ENCODE results near the gene SELPLG. TPM values are rescaled to one million over a fixed set of nuclear protein-coding genes. Genes with fewer than 3 reads are reported as not detected.
A peak's percentile ranks its signal among the peaks of the same experiment; 100 is the strongest.

The SELPLG gene
- total RNA-seq, 3 donors from 2014 or later (not counting 1 experiment from before 2014, with no cell fraction given): 179 to 201 (median 201) TPM

DNA sequence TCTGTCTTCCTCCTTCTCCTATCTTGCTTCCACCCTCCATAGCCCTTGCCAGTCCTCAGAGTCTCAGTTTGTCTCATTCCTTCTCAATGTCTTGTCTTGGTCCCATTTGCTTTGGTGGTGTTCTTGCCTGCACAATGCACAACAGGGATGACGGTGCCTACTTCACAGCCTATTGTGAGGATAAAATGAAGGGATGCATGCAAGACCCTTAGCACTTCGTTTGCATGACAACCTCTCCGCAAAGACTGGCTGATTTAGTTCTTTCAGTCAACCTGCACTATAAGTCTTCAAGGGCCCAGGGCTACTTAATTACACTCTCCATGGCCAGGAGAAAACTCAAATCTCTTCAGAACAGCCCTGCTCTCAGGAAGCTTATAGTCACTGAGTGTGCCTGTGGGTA is 8.5 kb downstream of the SELPLG start:
- Histone ChIP-seq H3K27me3 (ENCODE audit: control insufficient read depth, insufficient read depth, low read length) (no peaks in the 10 kb centered on the region), H3K36me3 (ENCODE audit: control insufficient read depth, insufficient read depth, low read length) (peaks cover 60% of the 10 kb centered on the region), H3K9me3 (ENCODE audit: control insufficient read depth, insufficient read depth, low read length) (no peaks in the 10 kb centered on the region), H3K4me1 (ENCODE audit: control insufficient read depth, insufficient read depth, low read length) (peaks cover 85% of the 10 kb centered on the region), H3K27ac (ENCODE audit: low read length) (peak overlapping the region; percentile 3), H3K4me3 (ENCODE audit: low read length) (no peak overlapping the region)
- peaks cover 61 to 72% of the 10 kb centered on the region in 2 donors for H3K4me1 Mint-ChIP-seq
- intact Hi-C loops (cut with micrococcal nuclease): no loop called here
- H3K4me3 Mint-ChIP-seq: peak overlapping the region; percentile 17
- TF ChIP-seq, protein P1, sequence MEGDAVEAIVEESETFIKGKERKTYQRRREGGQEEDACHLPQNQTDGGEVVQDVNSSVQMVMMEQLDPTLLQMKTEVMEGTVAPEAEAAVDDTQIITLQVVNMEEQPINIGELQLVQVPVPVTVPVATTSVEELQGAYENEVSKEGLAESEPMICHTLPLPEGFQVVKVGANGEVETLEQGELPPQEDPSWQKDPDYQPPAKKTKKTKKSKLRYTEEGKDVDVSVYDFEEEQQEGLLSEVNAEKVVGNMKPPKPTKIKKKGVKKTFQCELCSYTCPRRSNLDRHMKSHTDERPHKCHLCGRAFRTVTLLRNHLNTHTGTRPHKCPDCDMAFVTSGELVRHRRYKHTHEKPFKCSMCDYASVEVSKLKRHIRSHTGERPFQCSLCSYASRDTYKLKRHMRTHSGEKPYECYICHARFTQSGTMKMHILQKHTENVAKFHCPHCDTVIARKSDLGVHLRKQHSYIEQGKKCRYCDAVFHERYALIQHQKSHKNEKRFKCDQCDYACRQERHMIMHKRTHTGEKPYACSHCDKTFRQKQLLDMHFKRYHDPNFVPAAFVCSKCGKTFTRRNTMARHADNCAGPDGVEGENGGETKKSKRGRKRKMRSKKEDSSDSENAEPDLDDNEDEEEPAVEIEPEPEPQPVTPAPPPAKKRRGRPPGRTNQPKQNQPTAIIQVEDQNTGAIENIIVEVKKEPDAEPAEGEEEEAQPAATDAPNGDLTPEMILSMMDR (IDR thresholded peaks at IDR 0.05): no peak
- no peak for DNase-seq
- H3K27me3 Mint-ChIP-seq (ENCODE audit: low read depth in 2 of 2): no peaks in the 10 kb centered on the region
- peaks cover 11% of the 10 kb centered on the region for H3K36me3 Mint-ChIP-seq
- WGBS (ENCODE audit: insufficient coverage): 95% methylated on average over 3 of the region's 3 CpGs
- peak overlapping the region; percentile 92 to 100 for H3K27ac Mint-ChIP-seq
- ATAC-seq: no peak
- H3K9me3 Mint-ChIP-seq: no peaks in the 10 kb centered on the region

DNA sequence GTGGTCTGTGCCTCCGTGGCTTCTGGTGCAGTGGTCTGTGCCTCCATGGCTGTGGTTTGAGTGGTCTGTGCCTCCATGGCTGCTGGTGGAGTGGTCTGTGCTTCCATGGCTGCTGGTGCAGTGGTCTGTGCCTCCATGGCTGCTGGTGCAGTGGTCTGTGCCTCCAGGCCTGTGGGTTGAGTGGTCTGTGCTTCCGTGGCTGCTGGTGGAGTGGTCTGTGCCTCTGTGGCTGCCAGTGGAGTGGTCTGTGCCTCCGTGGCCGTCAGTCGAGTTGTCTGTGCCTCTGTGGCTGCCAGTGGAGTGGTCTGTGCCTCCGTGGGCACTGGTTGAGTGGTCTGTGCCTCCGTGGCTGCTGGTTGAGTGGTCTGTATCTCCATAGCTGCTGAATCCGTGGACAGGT is 10.1 kb downstream of the SELPLG start:
- Mint-ChIP-seq H3K27me3 (ENCODE audit: low read depth in 2 of 2) (no peaks in the 10 kb centered on the region), H3K4me1 (peaks cover 65 to 74% of the 10 kb centered on the region in 2 donors), H3K9me3 (no peaks in the 10 kb centered on the region), H3K4me3 (no peak overlapping the region), H3K27ac (peak overlapping the region; percentile 92 to 100), H3K36me3 (peaks cover 11% of the 10 kb centered on the region)
- Histone ChIP-seq H3K4me3 (ENCODE audit: low read length) (no peak overlapping the region), H3K4me1 (ENCODE audit: control insufficient read depth, insufficient read depth, low read length) (peaks cover 77% of the 10 kb centered on the region), H3K36me3 (ENCODE audit: control insufficient read depth, insufficient read depth, low read length) (peaks cover 64% of the 10 kb centered on the region), H3K27me3 (ENCODE audit: control insufficient read depth, insufficient read depth, low read length) (no peaks in the 10 kb centered on the region), H3K27ac (ENCODE audit: low read length) (peak overlapping the region; percentile 75), H3K9me3 (ENCODE audit: control insufficient read depth, insufficient read depth, low read length) (no peaks in the 10 kb centered on the region)
- DNase-seq (no peak), ATAC-seq (no peak)
- 88% methylated on average over 8 of the region's 8 CpGs for WGBS (ENCODE audit: insufficient coverage)
- intact Hi-C loops (cut with micrococcal nuclease): no loop called here
- TF ChIP-seq, protein P1 (IDR thresholded peaks at IDR 0.05): no peak

DNA sequence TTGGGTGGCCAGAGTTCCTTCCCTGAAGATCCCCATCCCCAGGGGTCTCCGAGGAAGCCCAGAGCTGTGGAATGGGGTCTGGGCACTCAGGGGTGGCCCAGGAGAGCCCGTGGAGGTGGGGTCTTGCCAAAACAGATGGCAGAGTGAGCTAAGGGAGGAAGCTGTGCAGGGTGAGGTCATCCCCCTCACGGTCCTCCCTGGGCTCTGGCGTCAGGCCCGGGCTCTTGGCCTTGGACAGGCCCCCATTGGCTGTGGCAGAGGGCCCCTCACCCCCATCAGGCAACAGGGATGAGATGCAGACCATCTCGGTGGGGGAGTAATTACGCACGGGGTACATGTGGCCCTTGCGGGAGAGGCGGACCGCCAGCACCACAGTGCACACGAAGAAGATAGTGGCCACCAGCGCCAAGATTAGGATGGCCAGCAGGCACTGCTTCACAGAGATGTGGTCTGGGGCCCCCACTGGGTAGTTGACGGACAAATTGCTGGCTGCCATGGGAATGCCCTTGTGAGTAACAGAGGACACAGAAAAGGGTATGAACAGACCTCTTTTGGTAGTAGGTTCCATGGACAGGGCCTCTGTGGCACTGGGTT is 10.7 kb downstream of the SELPLG start:
- H3K27me3 Mint-ChIP-seq (ENCODE audit: low read depth in 2 of 2): no peaks in the 10 kb centered on the region
- ATAC-seq: no peak
- H3K27ac ChIP-seq (ENCODE audit: low read length): peak overlapping the region; percentile 75
- H3K27ac Mint-ChIP-seq: peak overlapping the region; percentile 92 to 100
- H3K4me3 ChIP-seq (ENCODE audit: low read length): no peak overlapping the region
- H3K36me3 ChIP-seq (ENCODE audit: control insufficient read depth, insufficient read depth, low read length): peaks cover 64% of the 10 kb centered on the region
- 96% methylated on average over 14 of the region's 14 CpGs for WGBS (ENCODE audit: insufficient coverage)
- H3K9me3 Mint-ChIP-seq: no peaks in the 10 kb centered on the region
- H3K27me3 ChIP-seq (ENCODE audit: control insufficient read depth, insufficient read depth, low read length): no peaks in the 10 kb centered on the region
- peaks cover 65 to 74% of the 10 kb centered on the region in 2 donors for H3K4me1 Mint-ChIP-seq
- H3K4me3 Mint-ChIP-seq: no peak overlapping the region
- TF ChIP-seq, protein P1 (IDR thresholded peaks at IDR 0.05): no peak
- no peak for DNase-seq
- H3K9me3 ChIP-seq (ENCODE audit: control insufficient read depth, insufficient read depth, low read length): no peaks in the 10 kb centered on the region
- intact Hi-C loops (cut with micrococcal nuclease): no loop called here
- peaks cover 11% of the 10 kb centered on the region for H3K36me3 Mint-ChIP-seq
- peaks cover 77% of the 10 kb centered on the region for H3K4me1 ChIP-seq (ENCODE audit: control insufficient read depth, insufficient read depth, low read length)

DNA sequence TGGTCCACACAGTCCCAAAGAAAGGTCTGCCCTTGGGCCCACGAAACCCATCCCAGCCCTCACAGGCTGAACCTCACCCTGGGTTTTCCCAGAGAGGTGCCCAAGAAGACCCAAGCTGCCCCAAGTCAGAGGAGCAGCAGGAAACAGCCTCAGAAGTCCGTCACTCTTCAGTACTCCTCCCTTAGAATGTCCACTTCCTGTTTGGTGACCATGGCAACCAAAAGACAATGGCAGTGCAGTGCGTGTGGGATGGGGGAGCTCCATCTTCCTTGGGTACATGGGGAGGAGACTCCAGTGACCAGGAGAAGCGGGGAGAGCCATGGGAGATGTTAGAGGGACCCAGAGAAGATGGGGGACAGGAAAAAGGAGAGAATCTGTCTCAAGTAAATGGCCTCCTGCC is 11.3 kb downstream of the SELPLG start:
- peak overlapping the region; percentile 35 for H3K4me3 Mint-ChIP-seq
- TF ChIP-seq, protein P1 (IDR thresholded peaks at IDR 0.05): no peak
- peaks cover 76% of the 10 kb centered on the region for H3K4me1 ChIP-seq (ENCODE audit: control insufficient read depth, insufficient read depth, low read length)
- peak in 1 of 2 donors; percentile 59 for DNase-seq
- no peaks in the 10 kb centered on the region for H3K9me3 ChIP-seq (ENCODE audit: control insufficient read depth, insufficient read depth, low read length)
- peak overlapping the region; percentile 92 to 100 for H3K27ac Mint-ChIP-seq
- H3K27me3 ChIP-seq (ENCODE audit: control insufficient read depth, insufficient read depth, low read length): no peaks in the 10 kb centered on the region
- no peaks in the 10 kb centered on the region for H3K27me3 Mint-ChIP-seq (ENCODE audit: low read depth in 2 of 2)
- 52% methylated on average over 4 of the region's 4 CpGs for WGBS (ENCODE audit: insufficient coverage)
- peak; percentile 58 to 74 (median 63) for ATAC-seq
- no peaks in the 10 kb centered on the region for H3K9me3 Mint-ChIP-seq
- peaks cover 63% of the 10 kb centered on the region for H3K36me3 ChIP-seq (ENCODE audit: control insufficient read depth, insufficient read depth, low read length)
- peaks cover 69 to 77% of the 10 kb centered on the region in 2 donors for H3K4me1 Mint-ChIP-seq
- H3K36me3 Mint-ChIP-seq: peaks cover 11% of the 10 kb centered on the region
- H3K4me3 ChIP-seq (ENCODE audit: low read length): no peak overlapping the region
- peak overlapping the region; percentile 75 for H3K27ac ChIP-seq (ENCODE audit: low read length)
- intact Hi-C loops (cut with micrococcal nuclease): no loop called here
